MM.1S (cell line): ENCODE measurements around the gene CHN2.

ENCODE experiments used
- DNase-seq: peaks from one replicate; pipeline ENCODE4 v3.0.0-alpha.2; 2015
- H2AFZ ChIP-seq: fragments of 300-600 bp; sonication (generic); 2 replicates; pipeline ENCODE4 v1.6.0; 2016; ENCODE audit warnings: antibody characterized with exemption, low read length
- H3F3A ChIP-seq: fragments of 300-600 bp; sonication (generic); 2 replicates; pipeline ENCODE4 v1.6.1; 2016; ENCODE audit warnings: mild to moderate bottlenecking, antibody characterized with exemption, low read length, moderate library complexity, mixed read lengths; ENCODE audit not compliant: insufficient read depth
- H3K27ac ChIP-seq: fragments of 300-600 bp; sonication (generic); 2 replicates; pipeline ENCODE4 v1.5.1; 2016; ENCODE audit warnings: mild to moderate bottlenecking, low read length
- H3K27me3 ChIP-seq: fragments of 300-600 bp; sonication (generic); replicated peaks from 2 replicates; pipeline ENCODE4 v1.6.0; 2016; ENCODE audit warnings: low read length; ENCODE audit not compliant: insufficient read depth
- H3K36me3 ChIP-seq: fragments of 300-600 bp; sonication (generic); replicated peaks from 2 replicates; pipeline ENCODE4 v1.6.1; 2016; ENCODE audit warnings: mild to moderate bottlenecking, low read length, mixed read lengths; ENCODE audit not compliant: insufficient read depth
- H3K4me1 ChIP-seq: fragments of 300-600 bp; sonication (generic); 2 replicates; pipeline ENCODE4 v1.6.1; 2016; ENCODE audit warnings: low read length, mixed read lengths
- H3K4me2 ChIP-seq: fragments of 300-600 bp; sonication (generic); 2 replicates; pipeline ENCODE4 v1.6.0; 2016; ENCODE audit warnings: low read depth, low read length
- H3K4me3 ChIP-seq: fragments of 300-600 bp; sonication (generic); 2 replicates; pipeline ENCODE4 v1.5.1; 2016; ENCODE audit warnings: low read length, mixed read lengths
- H3K79me2 ChIP-seq: fragments of 300-600 bp; sonication (generic); 2 replicates; pipeline ENCODE4 v1.6.1; 2016; ENCODE audit warnings: mixed run types, low read length, mixed read lengths
- H3K9ac ChIP-seq: fragments of 300-600 bp; sonication (generic); 2 replicates; pipeline ENCODE4 v1.6.1; 2016; ENCODE audit warnings: low read length, mixed read lengths
- H3K9me2 ChIP-seq: fragments of 300-600 bp; sonication (generic); replicated peaks from 2 replicates; pipeline ENCODE4 v1.6.1; 2016; ENCODE audit warnings: mild to moderate bottlenecking, low read length, mixed read lengths; ENCODE audit not compliant: insufficient read depth
- H3K9me3 ChIP-seq: fragments of 300-600 bp; sonication (generic); replicated peaks from 2 replicates; pipeline ENCODE4 v1.6.1; 2016; ENCODE audit warnings: mild to moderate bottlenecking, low read length, mixed read lengths; ENCODE audit not compliant: insufficient read depth
- H4K20me1 ChIP-seq: fragments of 300-600 bp; sonication (generic); 2 replicates; pipeline ENCODE4 v1.6.1; 2016; ENCODE audit warnings: mild to moderate bottlenecking, low read length, moderate library complexity, mixed read lengths; ENCODE audit not compliant: insufficient read depth
- EZH2 ChIP-seq: fragments of 300-600 bp; sonication (generic); optimal IDR thresholded peaks from 2 replicates; pipeline ENCODE3; 2017; ENCODE audit warnings: low read depth, mild to moderate bottlenecking, antibody characterized with exemption, low read length, mixed read lengths
- EZH2phosphoT487 ChIP-seq: fragments of 300-600 bp; sonication (generic); IDR thresholded peaks from 2 replicates; pipeline ENCODE4 v1.6.1; 2018; ENCODE audit warnings: antibody characterized with exemption, low read length
- TF ChIP-seq, protein P1 (sequence below): fragments of 300-600 bp; sonication (generic); IDR thresholded peaks from 2 replicates; pipeline ENCODE4 v1.5.1; 2016; ENCODE audit warnings: antibody characterized with exemption, low read length, mixed read lengths

Gene CHN2

GRCh38 chr7:29150856-29151255 is 43.7 kb upstream of the CHN2 start:
- no peak for TF ChIP-seq EZH2phosphoT487
- no peak for TF ChIP-seq EZH2
- TF ChIP-seq, protein P1, sequence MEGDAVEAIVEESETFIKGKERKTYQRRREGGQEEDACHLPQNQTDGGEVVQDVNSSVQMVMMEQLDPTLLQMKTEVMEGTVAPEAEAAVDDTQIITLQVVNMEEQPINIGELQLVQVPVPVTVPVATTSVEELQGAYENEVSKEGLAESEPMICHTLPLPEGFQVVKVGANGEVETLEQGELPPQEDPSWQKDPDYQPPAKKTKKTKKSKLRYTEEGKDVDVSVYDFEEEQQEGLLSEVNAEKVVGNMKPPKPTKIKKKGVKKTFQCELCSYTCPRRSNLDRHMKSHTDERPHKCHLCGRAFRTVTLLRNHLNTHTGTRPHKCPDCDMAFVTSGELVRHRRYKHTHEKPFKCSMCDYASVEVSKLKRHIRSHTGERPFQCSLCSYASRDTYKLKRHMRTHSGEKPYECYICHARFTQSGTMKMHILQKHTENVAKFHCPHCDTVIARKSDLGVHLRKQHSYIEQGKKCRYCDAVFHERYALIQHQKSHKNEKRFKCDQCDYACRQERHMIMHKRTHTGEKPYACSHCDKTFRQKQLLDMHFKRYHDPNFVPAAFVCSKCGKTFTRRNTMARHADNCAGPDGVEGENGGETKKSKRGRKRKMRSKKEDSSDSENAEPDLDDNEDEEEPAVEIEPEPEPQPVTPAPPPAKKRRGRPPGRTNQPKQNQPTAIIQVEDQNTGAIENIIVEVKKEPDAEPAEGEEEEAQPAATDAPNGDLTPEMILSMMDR: no peak
- DNase-seq: no peak
- no peaks in the 10 kb centered on the region for H4K20me1 ChIP-seq
- no peak overlapping the region for H2AFZ ChIP-seq
- H3K79me2 ChIP-seq: no peaks in the 10 kb centered on the region
- peaks cover 3% of the 10 kb centered on the region; the same call in 1 of the 2 replicates for H3K4me1 ChIP-seq
- H3K4me3 ChIP-seq: no peak overlapping the region
- no peak overlapping the region for H3K27ac ChIP-seq
- no peaks in the 10 kb centered on the region for H3F3A ChIP-seq
- H3K9me3 ChIP-seq: no peaks in the 10 kb centered on the region
- H3K9me2 ChIP-seq: no peaks in the 10 kb centered on the region
- no peak overlapping the region for H3K4me2 ChIP-seq
- no peaks in the 10 kb centered on the region for H3K27me3 ChIP-seq
- no peaks in the 10 kb centered on the region for H3K36me3 ChIP-seq
- no peak overlapping the region for H3K9ac ChIP-seq

- Histone ChIP-seq H3K9me2 (no peaks in the 10 kb centered on the region), H3K4me3 (no peak overlapping the region), H3F3A (no peaks in the 10 kb centered on the region), H4K20me1 (no peaks in the 10 kb centered on the region), H2AFZ (no peak overlapping the region), H3K79me2 (no peaks in the 10 kb centered on the region), H3K27ac (no peak overlapping the region), H3K9me3 (no peaks in the 10 kb centered on the region), H3K4me2 (no peak overlapping the region), H3K36me3 (no peaks in the 10 kb centered on the region), H3K4me1 (no peaks in the 10 kb centered on the region), H3K27me3 (no peaks in the 10 kb centered on the region), H3K9ac (no peak overlapping the region)
- DNase-seq: no peak
- TF ChIP-seq EZH2 (no peak), EZH2phosphoT487 (no peak)
- TF ChIP-seq, protein P1: no peak
Observed at GRCh38 chr7:29154076-29154475, 40.5 kb upstream of the CHN2 start.

GRCh38 chr7:29156907-29157452 is 37.6 kb upstream of the CHN2 start:
- Histone ChIP-seq H3K9me2 (no peaks in the 10 kb centered on the region), H4K20me1 (no peaks in the 10 kb centered on the region), H3K4me2 (no peak overlapping the region), H3K79me2 (no peaks in the 10 kb centered on the region), H3K4me1 (no peaks in the 10 kb centered on the region), H3K9me3 (no peaks in the 10 kb centered on the region), H3K27ac (no peak overlapping the region), H3K27me3 (no peaks in the 10 kb centered on the region), H3K4me3 (no peak overlapping the region), H2AFZ (no peak overlapping the region), H3F3A (no peaks in the 10 kb centered on the region), H3K9ac (no peak overlapping the region), H3K36me3 (no peaks in the 10 kb centered on the region)
- TF ChIP-seq, protein P1: no peak
- no peak for TF ChIP-seq EZH2phosphoT487
- TF ChIP-seq EZH2: no peak
- DNase-seq: no peak
